Measurements from ENCODE around the gene PLEK.

Gene PLEK

GRCh38 chr2:68356599-68357239, 8.4 kb upstream of the PLEK start:
- Histone ChIP-seq H3K9ac (ENCODE audit: low read depth, low read length) (no peak overlapping the region), H3K4me3 (ENCODE audit: low read depth, low read length) (no peak overlapping the region), H3K27ac (ENCODE audit: low read depth, low read length) (no peak overlapping the region), H3K9me3 (ENCODE audit: control insufficient read depth, insufficient read depth, low read length) (no peaks in the 10 kb centered on the region), H3K4me1 (ENCODE audit: control insufficient read depth, insufficient read depth, low read length) (no peaks in the 10 kb centered on the region), H3K27me3 (ENCODE audit: control insufficient read depth, insufficient read depth, low read length) (no peaks in the 10 kb centered on the region), H3K36me3 (ENCODE audit: control insufficient read depth, insufficient read depth, low read length) (no peaks in the 10 kb centered on the region)

GRCh38 chr2:68357605-68358337, 7.3 kb upstream of the PLEK start:
- Histone ChIP-seq H3K4me1 (ENCODE audit: control insufficient read depth, insufficient read depth, low read length) (no peaks in the 10 kb centered on the region), H3K9me3 (ENCODE audit: control insufficient read depth, insufficient read depth, low read length) (no peaks in the 10 kb centered on the region), H3K4me3 (ENCODE audit: low read depth, low read length) (no peak overlapping the region), H3K9ac (ENCODE audit: low read depth, low read length) (no peak overlapping the region), H3K36me3 (ENCODE audit: control insufficient read depth, insufficient read depth, low read length) (no peaks in the 10 kb centered on the region), H3K27ac (ENCODE audit: low read depth, low read length) (no peak overlapping the region), H3K27me3 (ENCODE audit: control insufficient read depth, insufficient read depth, low read length) (peaks cover 7% of the 10 kb centered on the region)

GRCh38 chr2:68359889-68360288, 5.2 kb upstream of the PLEK start:
- no peak overlapping the region for H3K27ac ChIP-seq (ENCODE audit: low read depth, low read length)

GRCh38 chr2:68362069-68362468, 3.0 kb upstream of the PLEK start:
- no peak overlapping the region for H3K9ac ChIP-seq (ENCODE audit: low read depth, low read length)
- H3K36me3 ChIP-seq (ENCODE audit: control insufficient read depth, insufficient read depth, low read length), result no peaks in the 10 kb centered on the region
- no peaks in the 10 kb centered on the region for H3K9me3 ChIP-seq (ENCODE audit: control insufficient read depth, insufficient read depth, low read length)
- H3K4me3 ChIP-seq (ENCODE audit: low read depth, low read length), result no peak overlapping the region
- no peak overlapping the region for H3K27ac ChIP-seq (ENCODE audit: low read depth, low read length)
- H3K4me1 ChIP-seq (ENCODE audit: control insufficient read depth, insufficient read depth, low read length), result no peaks in the 10 kb centered on the region
- peaks cover 10% of the 10 kb centered on the region for H3K27me3 ChIP-seq (ENCODE audit: control insufficient read depth, insufficient read depth, low read length)

More at GRCh38 chr2:68359889-68360288, 5.2 kb upstream of the PLEK start:
- H3K27me3 ChIP-seq (ENCODE audit: control insufficient read depth, insufficient read depth, low read length), result peaks cover 10% of the 10 kb centered on the region
- H3K9ac ChIP-seq (ENCODE audit: low read depth, low read length), result no peak overlapping the region
- H3K4me1 ChIP-seq (ENCODE audit: control insufficient read depth, insufficient read depth, low read length), result no peaks in the 10 kb centered on the region
- H3K36me3 ChIP-seq (ENCODE audit: control insufficient read depth, insufficient read depth, low read length), result no peaks in the 10 kb centered on the region
- no peak overlapping the region for H3K4me3 ChIP-seq (ENCODE audit: low read depth, low read length)
- no peaks in the 10 kb centered on the region for H3K9me3 ChIP-seq (ENCODE audit: control insufficient read depth, insufficient read depth, low read length)

- Histone ChIP-seq H3K27me3 (ENCODE audit: control insufficient read depth, insufficient read depth, low read length) (peaks cover 10% of the 10 kb centered on the region), H3K9ac (ENCODE audit: low read depth, low read length) (no peak overlapping the region), H3K36me3 (ENCODE audit: control insufficient read depth, insufficient read depth, low read length) (no peaks in the 10 kb centered on the region), H3K4me3 (ENCODE audit: low read depth, low read length) (no peak overlapping the region), H3K4me1 (ENCODE audit: control insufficient read depth, insufficient read depth, low read length) (no peaks in the 10 kb centered on the region), H3K9me3 (ENCODE audit: control insufficient read depth, insufficient read depth, low read length) (no peaks in the 10 kb centered on the region), H3K27ac (ENCODE audit: low read depth, low read length) (no peak overlapping the region)
These were observed 2.3 kb upstream of the PLEK start for GRCh38 chr2:68362749-68363148.

- Histone ChIP-seq H3K36me3 (ENCODE audit: control insufficient read depth, insufficient read depth, low read length) (no peaks in the 10 kb centered on the region), H3K27ac (ENCODE audit: low read depth, low read length) (no peak overlapping the region), H3K4me1 (ENCODE audit: control insufficient read depth, insufficient read depth, low read length) (no peaks in the 10 kb centered on the region), H3K9me3 (ENCODE audit: control insufficient read depth, insufficient read depth, low read length) (no peaks in the 10 kb centered on the region), H3K9ac (ENCODE audit: low read depth, low read length) (no peak overlapping the region), H3K27me3 (ENCODE audit: control insufficient read depth, insufficient read depth, low read length) (peaks cover 10% of the 10 kb centered on the region), H3K4me3 (ENCODE audit: low read depth, low read length) (no peak overlapping the region)
These were observed 1.4 kb upstream of the PLEK start for GRCh38 chr2:68363721-68364120.

- Histone ChIP-seq H3K36me3 (ENCODE audit: control insufficient read depth, insufficient read depth, low read length) (no peaks in the 10 kb centered on the region), H3K9ac (ENCODE audit: low read depth, low read length) (no peak overlapping the region), H3K4me1 (ENCODE audit: control insufficient read depth, insufficient read depth, low read length) (no peaks in the 10 kb centered on the region), H3K4me3 (ENCODE audit: low read depth, low read length) (no peak overlapping the region), H3K9me3 (ENCODE audit: control insufficient read depth, insufficient read depth, low read length) (no peaks in the 10 kb centered on the region), H3K27ac (ENCODE audit: low read depth, low read length) (no peak overlapping the region), H3K27me3 (ENCODE audit: control insufficient read depth, insufficient read depth, low read length) (peaks cover 10% of the 10 kb centered on the region)
These were observed 1.0 kb downstream of the PLEK start for GRCh38 chr2:68366083-68366560.

GRCh38 chr2:68367953-68368653, 3.0 kb downstream of the PLEK start:
- H3K36me3 ChIP-seq (ENCODE audit: control insufficient read depth, insufficient read depth, low read length), result no peaks in the 10 kb centered on the region
- no peak overlapping the region for H3K4me3 ChIP-seq (ENCODE audit: low read depth, low read length)
- no peak overlapping the region for H3K9ac ChIP-seq (ENCODE audit: low read depth, low read length)
- no peak overlapping the region for H3K27ac ChIP-seq (ENCODE audit: low read depth, low read length)
- H3K9me3 ChIP-seq (ENCODE audit: control insufficient read depth, insufficient read depth, low read length), result no peaks in the 10 kb centered on the region
- H3K4me1 ChIP-seq (ENCODE audit: control insufficient read depth, insufficient read depth, low read length), result no peaks in the 10 kb centered on the region
- no peaks in the 10 kb centered on the region for H3K27me3 ChIP-seq (ENCODE audit: control insufficient read depth, insufficient read depth, low read length)

GRCh38 chr2:68368654-68369336, 3.7 kb downstream of the PLEK start:
- Histone ChIP-seq H3K36me3 (ENCODE audit: control insufficient read depth, insufficient read depth, low read length) (no peaks in the 10 kb centered on the region), H3K4me3 (ENCODE audit: low read depth, low read length) (no peak overlapping the region)

GRCh38 chr2:68369337-68369734, 4.3 kb downstream of the PLEK start:
- no peaks in the 10 kb centered on the region for H3K27me3 ChIP-seq (ENCODE audit: control insufficient read depth, insufficient read depth, low read length)
- H3K4me1 ChIP-seq (ENCODE audit: control insufficient read depth, insufficient read depth, low read length), result no peaks in the 10 kb centered on the region
- H3K4me3 ChIP-seq (ENCODE audit: low read depth, low read length), result no peak overlapping the region
- H3K27ac ChIP-seq (ENCODE audit: low read depth, low read length), result no peak overlapping the region
- H3K9me3 ChIP-seq (ENCODE audit: control insufficient read depth, insufficient read depth, low read length), result no peaks in the 10 kb centered on the region
- no peaks in the 10 kb centered on the region for H3K36me3 ChIP-seq (ENCODE audit: control insufficient read depth, insufficient read depth, low read length)
- no peak overlapping the region for H3K9ac ChIP-seq (ENCODE audit: low read depth, low read length)

More at GRCh38 chr2:68368654-68369336, 3.7 kb downstream of the PLEK start:
- Histone ChIP-seq H3K9me3 (ENCODE audit: control insufficient read depth, insufficient read depth, low read length) (no peaks in the 10 kb centered on the region), H3K9ac (ENCODE audit: low read depth, low read length) (no peak overlapping the region), H3K27me3 (ENCODE audit: control insufficient read depth, insufficient read depth, low read length) (no peaks in the 10 kb centered on the region), H3K4me1 (ENCODE audit: control insufficient read depth, insufficient read depth, low read length) (no peaks in the 10 kb centered on the region), H3K27ac (ENCODE audit: low read depth, low read length) (no peak overlapping the region)

Data from HUES48 (cell line).